H1 (cell line): ENCODE data around the gene KCNH5. TPM values are rescaled to one million over a fixed set of nuclear protein-coding genes. Genes with fewer than 3 reads are reported as not detected.

Experiments used
- CTCF ChIA-PET: fragments of 300-600 bp; sonication (Branson Sonifier 250); formaldehyde crosslinking; loops from one replicate; lab custom pipeline; 2021; ENCODE audit not compliant: partially characterized antibody; lab: Charles Lee
- POLR2A ChIA-PET: fragments of 300-600 bp; sonication (Branson Sonifier 250); formaldehyde crosslinking; loops from one replicate; lab custom pipeline; 2021; ENCODE audit warnings: inconsistent platforms; ENCODE audit not compliant: partially characterized antibody; lab: Charles Lee
- DNase-seq, 2 experiments: peaks; one replicate each; pipeline versions ENCODE4 v3.0.0 to v3.0.0-alpha.2; 2010 to 2022; ENCODE audit warnings: low spot score in 2 of 2, low read depth in 1 of 2, mixed read lengths in 1 of 2
- FAIRE-seq: peaks from 2 replicates; lab custom pipeline; 2011; peaks lifted over from hg19 to GRCh38; lab: Jason Lieb, UNC
- H2AFZ ChIP-seq: 2 replicates; pipeline ENCODE4 v1.8.1; 2012; ENCODE audit warnings: low read length, inconsistent platforms
- H2AK5ac ChIP-seq: 2 replicates; pipeline ENCODE4 v1.6.1; 2013; ENCODE audit warnings: low read depth, low read length
- H2BK120ac ChIP-seq: replicated peaks from 2 replicates; pipeline ENCODE3; 2013; ENCODE audit warnings: low read depth, low read length, inconsistent platforms
- H2BK12ac ChIP-seq: 2 replicates; pipeline ENCODE4 v1.6.1; 2013; ENCODE audit warnings: low read depth, low read length
- H2BK15ac ChIP-seq: 2 replicates; pipeline ENCODE4 v1.6.1; 2013; ENCODE audit warnings: low read length
- H2BK20ac ChIP-seq: 2 replicates; pipeline ENCODE4 v1.6.1; 2013; ENCODE audit warnings: low read length
- H2BK5ac ChIP-seq: 2 replicates; pipeline ENCODE4 v1.6.1; 2013; ENCODE audit warnings: low read depth, low read length
- H3K14ac ChIP-seq: 2 replicates; pipeline ENCODE4 v1.6.1; 2013; ENCODE audit warnings: inconsistent platforms; ENCODE audit not compliant: insufficient read length
- H3K18ac ChIP-seq: 2 replicates; pipeline ENCODE4 v1.6.1; 2013; ENCODE audit warnings: low read length; ENCODE audit errors: extremely low read depth
- H3K23ac ChIP-seq: 2 replicates; pipeline ENCODE4 v1.6.1; 2013; ENCODE audit warnings: inconsistent platforms; ENCODE audit not compliant: insufficient read length
- H3K23me2 ChIP-seq: 2 replicates; pipeline ENCODE4 v1.6.1; 2013; ENCODE audit warnings: low read depth, low read length
- H3K27ac ChIP-seq: 2 replicates; pipeline ENCODE4 v1.6.1; 2011; ENCODE audit warnings: low read depth, low read length, inconsistent platforms
- H3K27me3 ChIP-seq, 4 experiments: replicated peaks in 1 of 4; 1 replicate in 1 of 4; 2 replicates in 3 of 4; pipeline versions ENCODE4 v1.6.1 to v1.8.1; 2011 to 2013; ENCODE audit warnings: low read length in 3 of 4, mild to moderate bottlenecking in 3 of 4, inconsistent platforms in 2 of 4, mixed read lengths in 2 of 4, moderate library complexity in 1 of 4; ENCODE audit not compliant: control insufficient read depth in 3 of 4, insufficient read depth in 3 of 4; ENCODE audit errors: extremely low read depth in 1 of 4
- H3K36me3 ChIP-seq, 4 experiments: 2 replicates each; pipeline versions ENCODE4 v1.6.1 to v1.8.1; 2011 to 2013; ENCODE audit warnings: mild to moderate bottlenecking in 4 of 4, low read length in 3 of 4, moderate library complexity in 2 of 4, control low read depth in 1 of 4, inconsistent platforms in 1 of 4; ENCODE audit not compliant: insufficient read depth in 4 of 4, control insufficient read depth in 2 of 4
- H3K4ac ChIP-seq: replicated peaks from 2 replicates; pipeline ENCODE3; 2013; ENCODE audit warnings: low read length, low read depth, mixed read lengths, inconsistent platforms; ENCODE audit not compliant: insufficient read length
- H3K4me1 ChIP-seq, 4 experiments: replicated peaks in 1 of 4; 1 replicate in 1 of 4; 2 replicates in 3 of 4; pipeline versions ENCODE4 v1.6.1 to v1.8.1; 2011 to 2013; ENCODE audit warnings: low read length in 3 of 4, inconsistent platforms in 2 of 4, mixed read lengths in 1 of 4; ENCODE audit not compliant: insufficient read depth in 4 of 4, control insufficient read depth in 3 of 4
- H3K4me2 ChIP-seq, 2 experiments: 2 replicates each; pipeline versions ENCODE4 v1.6.1 to v1.8.1; 2011 to 2013; ENCODE audit warnings: low read depth in 2 of 2, low read length in 2 of 2, control low read depth in 1 of 2, inconsistent platforms in 1 of 2, mild to moderate bottlenecking in 1 of 2; ENCODE audit not compliant: insufficient read depth in 1 of 2
- H3K4me3 ChIP-seq, 4 experiments: fragments of 200-600, 300-600 bp in 1 of 4; sonication (generic), shearing (Covaris generic), sonication (Bioruptor Twin) in 1 of 4; 2 replicates each; pipeline versions ENCODE4 v1.5.1 to v1.8.1; 2011 to 2016; ENCODE audit warnings: low read length in 4 of 4, low read depth in 3 of 4, control low read depth in 2 of 4, inconsistent platforms in 2 of 4, mild to moderate bottlenecking in 2 of 4, mixed read lengths in 1 of 4, moderate library complexity in 1 of 4; ENCODE audit not compliant: insufficient read depth in 2 of 4; ENCODE audit errors: extremely low read depth in 1 of 4
- H3K56ac ChIP-seq: replicated peaks from 2 replicates; pipeline ENCODE3; 2013; ENCODE audit warnings: low read depth, mild to moderate bottlenecking, mixed read lengths, low read length, inconsistent platforms; ENCODE audit not compliant: insufficient read length
- H3K79me1 ChIP-seq: 2 replicates; pipeline ENCODE4 v1.6.1; 2013; ENCODE audit warnings: low read depth, low read length, control low read depth
- H3K79me2 ChIP-seq, 2 experiments: 2 replicates each; pipeline versions ENCODE4 v1.6.1 to v1.8.1; 2012 to 2013; ENCODE audit warnings: low read length in 2 of 2, mild to moderate bottlenecking in 2 of 2, inconsistent platforms in 1 of 2; ENCODE audit not compliant: insufficient read depth in 2 of 2, control insufficient read depth in 1 of 2
- H3K9ac ChIP-seq, 4 experiments: replicated peaks in 1 of 4; 1 replicate in 1 of 4; 2 replicates in 3 of 4; pipeline versions ENCODE4 v1.6.1 to v1.8.1; 2011 to 2013; ENCODE audit warnings: low read depth in 3 of 4, low read length in 3 of 4, control low read depth in 2 of 4, mild to moderate bottlenecking in 2 of 4, moderate library complexity in 2 of 4, inconsistent platforms in 1 of 4; ENCODE audit errors: extremely low read depth in 1 of 4
- H3K9me3 ChIP-seq, 2 experiments: 2 replicates each; pipeline versions ENCODE4 v1.6.1 to v1.8.1; 2012 to 2013; ENCODE audit warnings: mild to moderate bottlenecking in 2 of 2, moderate library complexity in 2 of 2, control low read depth in 1 of 2, inconsistent platforms in 1 of 2, low read depth in 1 of 2, low read length in 1 of 2, mixed read lengths in 1 of 2; ENCODE audit not compliant: insufficient read depth in 2 of 2
- H4K20me1 ChIP-seq, 2 experiments: replicated peaks in 1 of 2; 2 replicates each; pipeline versions ENCODE3 to v1.8.1; 2011 to 2013; ENCODE audit warnings: inconsistent platforms in 2 of 2, low read length in 2 of 2, mild to moderate bottlenecking in 1 of 2; ENCODE audit not compliant: insufficient read depth in 2 of 2, control insufficient read depth in 1 of 2
- H4K5ac ChIP-seq: 2 replicates; pipeline ENCODE4 v1.6.1; 2013; ENCODE audit warnings: low read length, low read depth, mixed read lengths, inconsistent platforms; ENCODE audit not compliant: insufficient read length
- H4K8ac ChIP-seq: 2 replicates; pipeline ENCODE4 v1.8.0; 2013; ENCODE audit warnings: mild to moderate bottlenecking, moderate library complexity, low read length, inconsistent platforms; ENCODE audit not compliant: insufficient read depth; ENCODE audit errors: extremely low read depth
- H4K91ac ChIP-seq: replicated peaks from 2 replicates; pipeline ENCODE3; 2013; ENCODE audit warnings: low read length, mixed read lengths, inconsistent platforms; ENCODE audit not compliant: insufficient read length
- EGR1 ChIP-seq: IDR thresholded peaks from 2 replicates; pipeline ENCODE4 v1.6.1; 2011; ENCODE audit warnings: low read depth, low read length, borderline replicate concordance
- EZH2 ChIP-seq: fragments of 200-600 bp; sonication (generic); IDR thresholded peaks from 2 replicates; pipeline ENCODE4 v1.7.1; 2012; ENCODE audit warnings: low read depth, mild to moderate bottlenecking, moderate library complexity, low read length, inconsistent platforms; ENCODE audit not compliant: severe bottlenecking
- HDAC6 ChIP-seq: IDR thresholded peaks from one replicate; pipeline ENCODE4 v1.7.1; 2012; ENCODE audit warnings: low read depth, mild to moderate bottlenecking, inconsistent platforms, low read length, moderate library complexity
- JUN ChIP-seq: IDR thresholded peaks from 2 replicates; pipeline ENCODE4 v1.6.1; 2011; ENCODE audit warnings: low read depth, mild to moderate bottlenecking, improper control_type of control experiment, low read length
- NANOG ChIP-seq: IDR thresholded peaks from 2 replicates; pipeline ENCODE4 v1.6.1; 2011; ENCODE audit warnings: low read length, low read depth, mild to moderate bottlenecking, inconsistent platforms; ENCODE audit not compliant: insufficient read depth, poor library complexity, severe bottlenecking
- RAD21 ChIP-seq, 2 experiments: IDR thresholded peaks in 1 of 2; conservative IDR thresholded peaks in 1 of 2; 2 replicates each; pipeline ENCODE4 v1.6.1; 2011; ENCODE audit warnings: low read depth in 2 of 2, low read length in 2 of 2, improper control_type of control experiment in 1 of 2, inconsistent platforms in 1 of 2, mild to moderate bottlenecking in 1 of 2, moderate library complexity in 1 of 2
- TEAD4 ChIP-seq: IDR thresholded peaks from 2 replicates; pipeline ENCODE4 v1.6.1; 2012; ENCODE audit warnings: low read depth, low read length, inconsistent platforms, mixed read lengths
- WGBS, 2 experiments: shearing (Covaris generic) in 1 of 2; methylation state at CpG; one replicate each; pipeline versions ENCODE4 v1.1.6 to v1.1.7; 2013 to 2015; ENCODE audit warnings: low lambda C conversion rate in 2 of 2, mixed read lengths in 2 of 2, inconsistent platforms in 1 of 2, low coverage in 1 of 2, missing lambda C conversion rate in 1 of 2; ENCODE audit not compliant: insufficient replicate concordance in 2 of 2, insufficient coverage in 1 of 2, insufficient read length in 1 of 2; ENCODE audit errors: extremely low coverage in 1 of 2, missing lambda C conversion rate in 1 of 2; 5-methylcytosine and 5-hydroxymethylcytosine counted together
- polyA plus RNA-seq, 7 experiments: library from polyadenylated mRNA; depleted of rRNA in 3 of 7; stranded (reverse) in 5 of 7; unstranded in 2 of 7; fragments of >200 nt in 5 of 7; fragments of 200-250 nt in 2 of 7; gene quantifications; 1 replicate in 5 of 7; 2 replicates in 1 of 7; 4 replicates in 1 of 7; pipeline versions ENCODE4 v1.2.1 to v1.2.3, GENCODE V29; 2011 to 2013; ENCODE audit warnings: missing spikeins in 2 of 7, mixed read lengths in 2 of 7
- total RNA-seq: library from RNA; stranded (reverse); fragmentation: NEBNext Ultra II Directional; extraction: Animal tissue kit (Norgen Biotek cat#: 25700); gene quantifications from 2 replicates; pipeline ENCODE4 v1.2.1, GENCODE V29; 2021
- TF ChIP-seq, protein P1 (sequence below): IDR thresholded peaks from 2 replicates; pipeline ENCODE4 v1.6.1; 2011; ENCODE audit warnings: low read depth, mild to moderate bottlenecking, low read length; ENCODE audit not compliant: insufficient read depth
- TF ChIP-seq, protein P2 (sequence below), 3 experiments: IDR thresholded peaks; 1 replicate in 2 of 3; 2 replicates in 1 of 3; pipeline versions ENCODE4 v1.5.1 to v1.6.1; 2011; ENCODE audit warnings: low read length in 3 of 3, mild to moderate bottlenecking in 3 of 3, inconsistent platforms in 2 of 3, low read depth in 1 of 3, moderate library complexity in 1 of 3; ENCODE audit not compliant: insufficient read depth in 1 of 3; ENCODE audit errors: control extremely low read depth in 1 of 3

Gene KCNH5
- total and polyA plus RNA-seq, 2 of the 8 experiments (the other 6 are each of a cell fraction or from before 2014, with no cell fraction given) = 0.24 to 0.50 TPM

DNA sequence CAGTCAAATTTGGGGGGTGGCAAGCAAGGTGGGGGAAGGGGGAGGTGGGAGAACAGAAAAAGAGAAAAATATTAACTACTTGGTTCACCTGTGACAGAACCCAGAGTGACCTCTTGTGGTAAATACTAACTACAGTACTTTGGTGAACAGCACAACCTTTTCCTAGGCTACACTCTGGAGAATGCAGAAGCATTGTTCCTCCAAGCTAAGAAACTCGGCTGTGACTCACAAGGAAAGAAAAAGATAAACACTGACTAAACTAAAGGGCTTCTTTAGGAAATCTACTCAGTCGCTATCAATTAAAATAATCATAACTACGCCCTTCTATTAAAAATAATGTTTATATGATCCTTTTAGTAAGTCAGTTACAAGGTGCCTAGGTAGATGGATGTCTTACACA lies 5.4 kb downstream of the KCNH5 start:
- H3K14ac ChIP-seq = no peak overlapping the region
- H3K36me3 ChIP-seq = no peaks in the 10 kb centered on the region
- no peaks in the 10 kb centered on the region for H3K79me1 ChIP-seq
- no peaks in the 10 kb centered on the region for H3K79me2 ChIP-seq
- H3K4me1 ChIP-seq = peaks cover 0 to 3% (median 1%) of the 10 kb centered on the region in 4 experiments; a peak in 2 of 7 replicates
- H3K27me3 ChIP-seq = peaks cover 4 to 14% (median 10%) of the 10 kb centered on the region in 4 experiments
- H2BK12ac ChIP-seq = no peak overlapping the region
- H3K9me3 ChIP-seq = no peaks in the 10 kb centered on the region
- POLR2A ChIA-PET = no interaction called here
- no peak overlapping the region for H3K4me2 ChIP-seq
- no peak overlapping the region for H4K91ac ChIP-seq
- H4K8ac ChIP-seq = no peak overlapping the region
- H2AFZ ChIP-seq = no peak overlapping the region
- no peak overlapping the region for H3K18ac ChIP-seq
- WGBS, 2 experiments = 17% methylated on average over 3 of the region's 3 CpGs; no CpG with 5 or more reads in 1 of the 2 experiments
- H3K23me2 ChIP-seq = peaks cover under 1% of the 10 kb centered on the region; the same call in 1 of the 2 replicates
- no peak overlapping the region for H2BK5ac ChIP-seq
- DNase-seq = no peak
- H2BK15ac ChIP-seq = no peak overlapping the region
- H3K4ac ChIP-seq = no peak overlapping the region
- no peak overlapping the region for H3K56ac ChIP-seq
- peak; percentile 94 for FAIRE-seq
- H2BK120ac ChIP-seq = no peak overlapping the region
- H4K5ac ChIP-seq = no peak overlapping the region
- no peak overlapping the region for H2BK20ac ChIP-seq
- H3K23ac ChIP-seq = no peak overlapping the region
- H3K9ac ChIP-seq = no peak overlapping the region
- no peak overlapping the region for H2AK5ac ChIP-seq
- H4K20me1 ChIP-seq = no peaks in the 10 kb centered on the region
- H3K27ac ChIP-seq = no peak overlapping the region
- CTCF ChIA-PET = interaction anchor here (0.6 to 1.3 kb wide), 5 partner anchors 62 to 867 kb away, joined by 3 read pairs; no protein-coding TSS in a partner anchor
- no peak overlapping the region for H3K4me3 ChIP-seq
- no peak for TF ChIP-seq HDAC6
- TF ChIP-seq, protein P1, sequence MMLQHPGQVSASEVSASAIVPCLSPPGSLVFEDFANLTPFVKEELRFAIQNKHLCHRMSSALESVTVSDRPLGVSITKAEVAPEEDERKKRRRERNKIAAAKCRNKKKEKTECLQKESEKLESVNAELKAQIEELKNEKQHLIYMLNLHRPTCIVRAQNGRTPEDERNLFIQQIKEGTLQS = no peak
- no peak for TF ChIP-seq EZH2
- TF ChIP-seq, protein P2, sequence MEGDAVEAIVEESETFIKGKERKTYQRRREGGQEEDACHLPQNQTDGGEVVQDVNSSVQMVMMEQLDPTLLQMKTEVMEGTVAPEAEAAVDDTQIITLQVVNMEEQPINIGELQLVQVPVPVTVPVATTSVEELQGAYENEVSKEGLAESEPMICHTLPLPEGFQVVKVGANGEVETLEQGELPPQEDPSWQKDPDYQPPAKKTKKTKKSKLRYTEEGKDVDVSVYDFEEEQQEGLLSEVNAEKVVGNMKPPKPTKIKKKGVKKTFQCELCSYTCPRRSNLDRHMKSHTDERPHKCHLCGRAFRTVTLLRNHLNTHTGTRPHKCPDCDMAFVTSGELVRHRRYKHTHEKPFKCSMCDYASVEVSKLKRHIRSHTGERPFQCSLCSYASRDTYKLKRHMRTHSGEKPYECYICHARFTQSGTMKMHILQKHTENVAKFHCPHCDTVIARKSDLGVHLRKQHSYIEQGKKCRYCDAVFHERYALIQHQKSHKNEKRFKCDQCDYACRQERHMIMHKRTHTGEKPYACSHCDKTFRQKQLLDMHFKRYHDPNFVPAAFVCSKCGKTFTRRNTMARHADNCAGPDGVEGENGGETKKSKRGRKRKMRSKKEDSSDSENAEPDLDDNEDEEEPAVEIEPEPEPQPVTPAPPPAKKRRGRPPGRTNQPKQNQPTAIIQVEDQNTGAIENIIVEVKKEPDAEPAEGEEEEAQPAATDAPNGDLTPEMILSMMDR (IDR thresholded peaks at IDR 0.05; ENCODE audit: control extremely low read depth in 1 of 3, insufficient read depth in 1 of 3, low read depth in 1 of 3, low read length in 3 of 3) = peak in 2 of 3 experiments; percentile 58 to 59; a peak in 3 of 4 replicates
- TF ChIP-seq EGR1 = no peak
- TF ChIP-seq JUN = no peak
- no peak for TF ChIP-seq NANOG
- TF ChIP-seq RAD21 (IDR thresholded peaks at IDR 0.05 in 1 of 2, conservative IDR thresholded peaks at IDR 0.05 in 1 of 2; ENCODE audit: low read depth in 2 of 2, low read length in 2 of 2) = peak; percentile 83 to 86
- TF ChIP-seq TEAD4 = no peak
